Measurements from ENCODE around the gene RMND5B. TPM values are rescaled to one million over a fixed set of nuclear protein-coding genes. Genes with fewer than 3 reads are reported as not detected.

RMND5B gene
- total and polyA plus RNA-seq, 2 experiments from 2014 or later = 27.2 to 42.2 TPM

- Histone ChIP-seq H3K4me2 (no peak overlapping the region), H3K36me3 (replicated peaks; ENCODE audit: insufficient read depth, low read depth) (no peaks in the 10 kb centered on the region), H3K9me2 (replicated peaks; ENCODE audit: insufficient read depth) (no peaks in the 10 kb centered on the region), H3K4me3 (no peak overlapping the region), H4K20me1 (ENCODE audit: insufficient read depth, poor library complexity, severe bottlenecking) (no peaks in the 10 kb centered on the region), H3K27ac (no peak overlapping the region), H3K9me3 (ENCODE audit: low read depth) (no peaks in the 10 kb centered on the region), H3K27me3 (no peaks in the 10 kb centered on the region), H2AFZ (no peak overlapping the region), H3K79me2 (peaks cover 2% of the 10 kb centered on the region), H3K4me1 (ENCODE audit: insufficient read depth) (no peaks in the 10 kb centered on the region)
- no peak for DNase-seq (ENCODE audit: low spot score)
- 89% methylated on average over 12 of the region's 12 CpGs for WGBS (ENCODE audit: low lambda C conversion rate, missing lambda C conversion rate)
- TF ChIP-seq EZH2phosphoT487 (IDR thresholded peaks at IDR 0.05; ENCODE audit: low read depth, severe bottlenecking, unreplicated experiment) (no peak), CTCF (IDR thresholded peaks at IDR 0.05; ENCODE audit: poor library complexity) (no peak), EZH2 (IDR thresholded peaks at IDR 0.05; ENCODE audit: borderline replicate concordance) (no peak)
Measured at GRCh38 chr5:178199581-178200434, 69.0 kb downstream of the RMND5B start.

Other genes with a start within 250 kb of the RMND5B start
- gene PROP1, start 134.8 kb upstream of the RMND5B start, total RNA-seq = not detected in 2 replicates
- 0.10 TPM in 1 of 2 replicates, not detected in the other for gene PROP1, start 134.8 kb upstream of the RMND5B start, polyA plus RNA-seq
- 1.4 and 2.3 TPM in 2 replicates for gene N4BP3, start 17.5 kb upstream of the RMND5B start, total RNA-seq
- 1.3 and 1.6 TPM in 2 replicates for gene N4BP3, start 17.5 kb upstream of the RMND5B start, polyA plus RNA-seq
- gene NHP2, start 22.9 kb downstream of the RMND5B start, total RNA-seq = 178 and 188 TPM in 2 replicates
- gene NHP2, start 22.9 kb downstream of the RMND5B start, polyA plus RNA-seq = 148 and 149 TPM in 2 replicates
- not detected in 2 replicates for gene GMCL2, start 56.4 kb downstream of the RMND5B start, total RNA-seq
- not detected in 2 replicates for gene GMCL2, start 56.4 kb downstream of the RMND5B start, polyA plus RNA-seq
- 83.2 and 85.2 TPM in 2 replicates for gene HNRNPAB, start 73.5 kb downstream of the RMND5B start, total RNA-seq
- 169 and 175 TPM in 2 replicates for gene HNRNPAB, start 73.5 kb downstream of the RMND5B start, polyA plus RNA-seq
- 35.4 and 40.3 TPM in 2 replicates for gene PHYKPL, start 101.8 kb downstream of the RMND5B start, total RNA-seq
- gene PHYKPL, start 101.8 kb downstream of the RMND5B start, polyA plus RNA-seq = 60.0 and 82.2 TPM in 2 replicates

Measured in hepatocyte (in vitro differentiated cells).